KOPT-K1 (cell line): Measurements from ENCODE around the gene EIPR1.

Source experiments
- H3K27ac ChIP-seq: fragments of 200-600 bp; sonication (generic); 2 replicates; pipeline ENCODE4 v1.5.1; 2016; ENCODE audit warnings: antibody characterized with exemption, mild to moderate bottlenecking, low read depth, low read length; ENCODE audit not compliant: poor library complexity, severe bottlenecking
- H3K36me3 ChIP-seq: fragments of 200-600 bp; sonication (generic); 2 replicates; pipeline ENCODE4 v1.5.1; 2017; ENCODE audit warnings: antibody characterized with exemption, mild to moderate bottlenecking, low read length, moderate library complexity; ENCODE audit not compliant: insufficient read depth
- H3K9me3 ChIP-seq: fragments of 200-600 bp; sonication (generic); 2 replicates; pipeline ENCODE4 v1.5.1; 2017; ENCODE audit warnings: antibody characterized with exemption, low read length, mild to moderate bottlenecking; ENCODE audit not compliant: insufficient read depth, poor library complexity, severe bottlenecking

EIPR1 gene

DNA sequence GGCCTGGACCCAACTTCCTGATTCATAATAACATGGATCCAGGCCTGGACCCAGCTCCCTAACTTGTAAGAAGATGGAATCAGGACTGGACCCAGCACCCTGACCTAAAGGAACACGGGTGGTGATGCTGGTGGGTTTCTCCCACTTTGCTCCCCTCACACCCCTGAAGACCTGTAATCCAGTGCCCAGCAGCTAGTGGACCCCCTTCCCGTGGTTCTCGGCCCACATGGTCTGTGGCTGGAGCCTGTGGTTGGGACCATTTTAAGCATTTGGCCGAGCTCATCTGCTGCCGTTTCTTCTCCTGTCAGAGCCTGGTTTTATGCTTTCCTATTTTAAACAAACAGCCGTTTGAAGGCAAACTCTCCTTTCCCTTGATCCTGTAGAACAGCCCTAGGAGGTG, 232.8 kb downstream of the EIPR1 start:
- no peaks in the 10 kb centered on the region for H3K36me3 ChIP-seq
- no peak overlapping the region for H3K27ac ChIP-seq
- no peaks in the 10 kb centered on the region for H3K9me3 ChIP-seq

GRCh38 chr2:3143602-3144001, 234.0 kb downstream of the EIPR1 start:
- Histone ChIP-seq H3K36me3 (no peaks in the 10 kb centered on the region), H3K9me3 (no peaks in the 10 kb centered on the region), H3K27ac (no peak overlapping the region)

DNA sequence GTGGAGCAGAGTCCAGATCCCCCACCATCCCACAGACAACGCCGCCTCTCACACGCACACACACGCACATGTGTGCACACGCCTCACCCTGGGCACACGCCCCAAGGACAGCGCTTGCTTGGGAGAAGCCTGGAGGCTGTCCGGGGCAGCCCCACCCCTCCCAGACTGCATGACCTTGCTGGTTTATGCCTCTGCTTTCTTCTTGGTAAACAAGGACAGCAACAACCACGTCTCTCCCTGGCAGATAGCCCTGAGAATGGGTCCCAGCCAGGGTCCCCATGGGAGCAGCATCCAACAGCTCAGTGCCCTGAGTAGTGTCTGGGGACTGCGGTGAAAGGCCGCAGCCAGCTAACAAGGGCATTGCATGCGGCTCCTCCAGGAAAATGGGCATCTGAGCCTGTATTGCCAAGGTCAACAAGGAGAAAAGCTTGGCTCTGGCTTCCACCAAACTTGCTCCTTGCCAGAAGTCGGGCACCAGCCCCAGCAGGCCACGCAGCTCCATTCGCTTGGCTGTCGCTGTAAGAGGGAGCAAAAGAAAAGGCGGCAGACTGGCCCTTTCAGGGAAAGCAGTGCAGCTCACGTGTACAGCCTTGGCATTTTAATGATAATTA, 234.6 kb downstream of the EIPR1 start:
- H3K36me3 ChIP-seq = no peaks in the 10 kb centered on the region
- no peaks in the 10 kb centered on the region for H3K9me3 ChIP-seq
- H3K27ac ChIP-seq = no peak overlapping the region

DNA sequence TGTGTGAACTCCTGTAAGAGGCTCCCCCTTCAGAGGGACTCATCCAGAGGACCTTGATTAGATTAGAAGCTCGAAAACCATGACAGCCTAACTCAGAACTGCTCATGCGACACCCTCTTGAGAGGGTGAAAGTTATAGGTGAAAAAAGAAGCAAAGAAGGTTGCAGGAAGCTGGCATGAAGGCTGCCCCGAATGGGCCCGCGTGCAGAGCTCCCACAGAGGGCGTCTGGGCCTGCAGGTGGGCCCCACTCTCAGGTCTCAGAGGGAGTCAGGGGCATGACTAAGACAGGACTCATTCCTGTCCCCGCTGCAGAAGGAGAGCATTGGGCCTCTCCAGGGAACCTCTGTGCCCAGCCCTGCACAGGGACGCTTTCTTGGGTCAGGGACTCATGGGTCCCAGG, 235.4 kb downstream of the EIPR1 start:
- Histone ChIP-seq H3K27ac (no peak overlapping the region), H3K9me3 (no peaks in the 10 kb centered on the region), H3K36me3 (no peaks in the 10 kb centered on the region)

DNA sequence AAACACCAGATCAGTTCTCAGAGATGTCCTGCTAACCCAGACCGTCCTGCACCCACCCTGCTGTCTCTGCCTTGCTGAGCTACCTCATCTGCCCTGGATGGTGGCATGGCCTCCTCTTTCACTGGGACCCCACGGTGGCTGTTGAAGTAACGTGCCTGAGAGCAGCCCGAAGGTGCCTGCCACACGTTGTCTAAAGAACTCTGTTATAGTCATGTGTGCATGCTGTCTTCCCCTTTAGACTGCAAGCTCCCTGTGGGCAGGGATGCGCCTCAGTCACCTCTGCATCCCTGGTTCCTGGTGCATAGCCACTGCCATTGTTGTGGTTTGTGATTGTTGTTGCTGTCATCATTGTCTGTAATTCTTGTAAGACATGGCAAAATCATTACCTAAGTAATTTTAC, 235.9 kb downstream of the EIPR1 start:
- H3K9me3 ChIP-seq = no peaks in the 10 kb centered on the region
- H3K27ac ChIP-seq = no peak overlapping the region
- H3K36me3 ChIP-seq = no peaks in the 10 kb centered on the region

DNA sequence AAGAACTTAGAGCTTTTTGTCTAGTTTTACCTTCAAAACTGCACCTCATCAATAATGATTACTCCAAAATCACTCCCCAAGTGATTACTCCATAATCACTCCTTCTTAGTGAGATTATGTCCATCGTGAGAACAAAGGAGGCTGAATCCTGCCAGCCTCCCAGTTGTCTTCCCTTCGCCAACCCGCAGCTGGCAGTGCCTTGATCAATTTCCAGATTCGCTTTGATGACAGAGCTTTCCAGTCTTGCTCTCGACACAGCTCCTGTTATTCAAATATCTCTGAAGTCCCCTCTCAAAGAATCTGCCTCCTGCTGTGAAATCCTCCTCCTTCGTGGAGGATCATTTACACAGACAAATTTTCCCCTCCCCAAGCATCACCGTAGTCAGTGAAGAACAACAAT, 237.7 kb downstream of the EIPR1 start:
- Histone ChIP-seq H3K27ac (no peak overlapping the region), H3K36me3 (no peaks in the 10 kb centered on the region), H3K9me3 (no peaks in the 10 kb centered on the region)
